Smooth muscle cell (in vitro differentiated cells): Measurements from ENCODE around the gene C1QL4. TPM values are rescaled to one million over a fixed set of nuclear protein-coding genes. Genes with fewer than 3 reads are reported as not detected.

Experiments used
- DNase-seq: peaks from one replicate; lab custom pipeline; 2025; ENCODE audit not compliant: unreplicated experiment; lab: John Stamatoyannopoulos, UW
- H2AFZ ChIP-seq: fragments of 200-600 bp; sonication (generic); 2 replicates; pipeline ENCODE4 v1.6.0; 2016; ENCODE audit warnings: antibody characterized with exemption, low read depth, mild to moderate bottlenecking
- H3F3A ChIP-seq: fragments of 200-600 bp; sonication (generic); 2 replicates; pipeline ENCODE4 v1.6.0; 2017; ENCODE audit warnings: antibody characterized with exemption, low read depth
- H3K27ac ChIP-seq: fragments of 200-600 bp; sonication (generic); 2 replicates; pipeline ENCODE4 v1.5.1; 2016; ENCODE audit warnings: low read depth, mild to moderate bottlenecking
- H3K27me3 ChIP-seq: fragments of 200-600 bp; sonication (generic); 2 replicates; pipeline ENCODE4 v1.6.1; 2016; ENCODE audit warnings: low read depth, mild to moderate bottlenecking
- H3K36me3 ChIP-seq: fragments of 200-600 bp; sonication (generic); 2 replicates; pipeline ENCODE4 v1.5.1; 2016; ENCODE audit warnings: low read depth
- H3K4me1 ChIP-seq: fragments of 200-600 bp; sonication (generic); 2 replicates; pipeline ENCODE4 v1.5.1; 2016; ENCODE audit warnings: low read depth
- H3K4me2 ChIP-seq: fragments of 200-600 bp; sonication (generic); 2 replicates; pipeline ENCODE4 v1.6.0; 2016; ENCODE audit warnings: mild to moderate bottlenecking
- H3K4me3 ChIP-seq: fragments of 200-600 bp; sonication (generic); 2 replicates; pipeline ENCODE4 v1.5.1; 2016; ENCODE audit warnings: mild to moderate bottlenecking
- H3K79me2 ChIP-seq: fragments of 200-600 bp; sonication (generic); 2 replicates; pipeline ENCODE4 v1.6.0; 2016; ENCODE audit warnings: low read depth, mild to moderate bottlenecking
- H3K9ac ChIP-seq: fragments of 200-600 bp; sonication (generic); 2 replicates; pipeline ENCODE4 v1.6.0; 2016; ENCODE audit warnings: low read depth
- H3K9me3 ChIP-seq: fragments of 200-600 bp; sonication (generic); replicated peaks from 2 replicates; pipeline ENCODE4 v1.5.1; 2016; ENCODE audit warnings: low read depth
- H4K20me1 ChIP-seq: fragments of 200-600 bp; sonication (generic); 2 replicates; pipeline ENCODE4 v1.6.0; 2016; ENCODE audit warnings: low read depth
- WGBS: methylation state at CpG from one replicate; pipeline ENCODE4 v1.1.7; 2016; ENCODE audit warnings: low lambda C conversion rate; 5-methylcytosine and 5-hydroxymethylcytosine counted together
- polyA plus RNA-seq: library from polyadenylated mRNA; unstranded; fragments of >200 nt; fragmentation: Nextera tagmentation; extraction: Ambion mirVana; gene quantifications from 2 replicates; pipeline ENCODE4 v1.2.1, GENCODE V29; 2016
- total RNA-seq: library from RNA; depleted of rRNA; stranded (reverse); fragments of >200 nt; gene quantifications from 2 replicates; pipeline ENCODE4 v1.2.3, GENCODE V29; 2014
- TF ChIP-seq, protein P1 (sequence below): fragments of 200-600 bp; sonication (generic); IDR thresholded peaks from 2 replicates; pipeline ENCODE4 v1.5.1; 2017; ENCODE audit warnings: borderline replicate concordance, mild to moderate bottlenecking, antibody characterized with exemption; ENCODE audit not compliant: insufficient read depth, poor library complexity, severe bottlenecking

C1QL4 gene
- total and polyA plus RNA-seq, 2 experiments from 2014 or later = 0.09 TPM; not detected in 1

DNA sequence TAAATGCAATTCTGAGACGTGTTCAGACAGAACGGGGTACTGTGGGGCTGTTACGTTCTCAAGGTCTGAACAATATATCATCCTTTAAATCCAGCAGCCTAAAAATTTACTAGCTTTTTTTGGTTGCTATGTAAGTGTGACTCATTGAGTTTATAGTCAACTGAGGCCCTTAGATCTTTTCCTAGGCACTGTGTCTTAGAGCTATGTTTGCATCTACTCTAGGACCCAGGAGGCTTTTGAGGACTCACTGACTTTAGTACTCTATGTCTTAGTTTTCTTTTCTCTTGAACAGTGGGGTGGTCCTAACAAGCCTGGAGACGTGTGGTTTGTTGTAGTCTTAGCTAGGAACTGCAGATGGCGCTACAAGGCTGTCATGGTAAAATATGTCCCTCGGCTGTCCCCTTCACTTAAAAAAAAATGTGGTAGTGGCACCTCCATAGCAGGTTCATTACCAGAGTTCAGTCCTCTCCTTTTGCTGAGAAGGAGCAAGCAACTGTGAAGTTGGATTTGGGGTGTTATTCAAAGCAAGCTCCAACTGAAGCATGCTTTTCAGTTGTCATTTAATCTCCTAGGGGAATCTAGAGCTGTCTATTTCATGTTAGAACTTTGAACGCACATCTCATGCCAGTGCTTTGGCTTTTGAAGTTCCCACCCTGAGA lies 21.6 kb upstream of the C1QL4 start:
- no peaks in the 10 kb centered on the region for H3K79me2 ChIP-seq
- no peaks in the 10 kb centered on the region for H3K9me3 ChIP-seq
- no peaks in the 10 kb centered on the region for H3K4me1 ChIP-seq
- H3K27me3 ChIP-seq = peaks cover 8% of the 10 kb centered on the region
- H3K9ac ChIP-seq = no peak overlapping the region
- no peak for DNase-seq
- H3K27ac ChIP-seq = no peak overlapping the region
- no peaks in the 10 kb centered on the region for H3K36me3 ChIP-seq
- TF ChIP-seq, protein P1, sequence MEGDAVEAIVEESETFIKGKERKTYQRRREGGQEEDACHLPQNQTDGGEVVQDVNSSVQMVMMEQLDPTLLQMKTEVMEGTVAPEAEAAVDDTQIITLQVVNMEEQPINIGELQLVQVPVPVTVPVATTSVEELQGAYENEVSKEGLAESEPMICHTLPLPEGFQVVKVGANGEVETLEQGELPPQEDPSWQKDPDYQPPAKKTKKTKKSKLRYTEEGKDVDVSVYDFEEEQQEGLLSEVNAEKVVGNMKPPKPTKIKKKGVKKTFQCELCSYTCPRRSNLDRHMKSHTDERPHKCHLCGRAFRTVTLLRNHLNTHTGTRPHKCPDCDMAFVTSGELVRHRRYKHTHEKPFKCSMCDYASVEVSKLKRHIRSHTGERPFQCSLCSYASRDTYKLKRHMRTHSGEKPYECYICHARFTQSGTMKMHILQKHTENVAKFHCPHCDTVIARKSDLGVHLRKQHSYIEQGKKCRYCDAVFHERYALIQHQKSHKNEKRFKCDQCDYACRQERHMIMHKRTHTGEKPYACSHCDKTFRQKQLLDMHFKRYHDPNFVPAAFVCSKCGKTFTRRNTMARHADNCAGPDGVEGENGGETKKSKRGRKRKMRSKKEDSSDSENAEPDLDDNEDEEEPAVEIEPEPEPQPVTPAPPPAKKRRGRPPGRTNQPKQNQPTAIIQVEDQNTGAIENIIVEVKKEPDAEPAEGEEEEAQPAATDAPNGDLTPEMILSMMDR = peak; percentile 85
- H3K4me2 ChIP-seq = peak overlapping the region; percentile 16
- no peaks in the 10 kb centered on the region for H4K20me1 ChIP-seq
- no peaks in the 10 kb centered on the region for H3F3A ChIP-seq
- WGBS = 18% methylated on average over 7 of the region's 7 CpGs
- H3K4me3 ChIP-seq = no peak overlapping the region
- H2AFZ ChIP-seq = no peak overlapping the region

DNA sequence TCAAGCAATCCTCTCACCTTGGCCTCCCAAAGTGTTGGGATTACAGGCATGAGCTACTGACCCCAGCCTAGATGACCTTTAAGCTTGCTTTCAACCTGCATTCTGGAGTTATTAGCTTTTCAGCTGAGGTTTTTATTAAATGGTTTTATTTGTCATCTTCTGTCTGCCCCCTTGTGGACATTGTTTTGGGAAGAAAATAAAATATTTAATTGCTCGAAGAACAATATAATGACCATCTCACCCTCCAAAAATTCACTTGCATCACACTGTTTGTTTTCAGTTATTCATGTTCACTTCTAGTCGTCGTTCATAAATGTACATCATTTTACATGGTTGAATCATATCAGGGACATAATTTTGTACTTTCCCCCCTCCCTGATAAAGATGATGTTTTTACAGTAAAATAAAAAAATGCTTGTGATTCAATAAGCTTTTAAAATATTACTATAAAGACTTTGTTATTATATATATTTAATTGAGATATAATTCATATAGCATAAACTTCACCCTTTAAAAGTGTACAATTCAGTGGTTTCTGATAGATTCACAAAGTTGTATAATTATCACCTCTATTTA lies 20.2 kb upstream of the C1QL4 start:
- H3K36me3 ChIP-seq = no peaks in the 10 kb centered on the region
- H2AFZ ChIP-seq = no peak overlapping the region
- no peak overlapping the region for H3K9ac ChIP-seq
- TF ChIP-seq, protein P1 = peak; percentile 53
- DNase-seq = no peak
- H3K4me3 ChIP-seq = no peak overlapping the region
- no peaks in the 10 kb centered on the region for H3K4me1 ChIP-seq
- no peaks in the 10 kb centered on the region for H3K9me3 ChIP-seq
- 31% methylated on average over 3 of the region's 3 CpGs for WGBS
- H3K27me3 ChIP-seq = peaks cover 9% of the 10 kb centered on the region
- H3K79me2 ChIP-seq = no peaks in the 10 kb centered on the region
- H3F3A ChIP-seq = no peaks in the 10 kb centered on the region
- no peak overlapping the region for H3K4me2 ChIP-seq
- H3K27ac ChIP-seq = no peak overlapping the region
- H4K20me1 ChIP-seq = no peaks in the 10 kb centered on the region

DNA sequence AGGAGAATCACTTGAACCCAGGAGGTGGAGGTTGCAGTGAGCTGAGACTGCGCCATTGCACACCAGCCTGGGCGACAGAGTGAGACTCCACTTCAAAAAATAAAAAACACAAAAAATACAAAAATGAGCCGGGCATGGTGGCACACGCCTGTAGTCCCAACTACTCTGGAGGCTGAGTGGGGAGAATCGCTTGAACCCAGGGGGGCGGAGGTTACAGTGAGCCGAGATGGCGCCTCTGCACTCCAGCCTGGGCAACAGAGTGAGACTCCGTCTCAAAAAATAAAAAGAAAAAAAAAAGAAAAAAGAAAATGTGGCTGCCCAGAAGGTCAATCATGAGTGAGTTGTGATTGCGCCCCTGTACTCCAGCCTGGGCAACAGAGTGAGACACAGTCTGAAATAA lies 18.9 kb upstream of the C1QL4 start:
- TF ChIP-seq, protein P1 = no peak
- Histone ChIP-seq H3K9me3 (no peaks in the 10 kb centered on the region), H3K9ac (no peak overlapping the region), H3F3A (no peaks in the 10 kb centered on the region), H2AFZ (no peak overlapping the region), H3K4me3 (no peak overlapping the region), H4K20me1 (no peaks in the 10 kb centered on the region), H3K79me2 (no peaks in the 10 kb centered on the region), H3K27me3 (peaks cover 9% of the 10 kb centered on the region), H3K4me2 (no peak overlapping the region), H3K4me1 (no peaks in the 10 kb centered on the region), H3K27ac (no peak overlapping the region), H3K36me3 (no peaks in the 10 kb centered on the region)
- WGBS = 96% methylated on average over 10 of the region's 10 CpGs
- DNase-seq = no peak

DNA sequence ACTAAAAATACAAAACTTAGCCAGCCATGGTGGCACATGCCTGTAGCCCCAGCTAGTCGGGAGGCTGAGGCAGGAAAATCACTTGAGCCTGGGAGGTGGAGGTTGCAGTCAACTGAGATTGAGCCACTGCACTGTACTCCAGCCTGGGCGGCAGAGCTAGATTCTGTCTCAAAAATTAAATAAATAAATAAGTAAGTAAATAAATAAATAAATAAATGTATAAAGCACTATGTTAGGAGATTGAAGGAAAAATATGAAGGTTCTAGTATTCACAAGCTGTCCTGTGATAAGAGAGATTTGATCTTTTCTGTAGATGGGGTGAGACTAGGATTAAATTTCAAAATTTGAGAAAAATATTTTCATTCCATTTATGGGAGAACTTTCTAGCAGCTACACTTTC lies 15.4 kb upstream of the C1QL4 start:
- no peaks in the 10 kb centered on the region for H4K20me1 ChIP-seq
- H2AFZ ChIP-seq = no peak overlapping the region
- 77% methylated on average over 2 of the region's 2 CpGs for WGBS
- H3K4me1 ChIP-seq = peaks cover 2% of the 10 kb centered on the region
- TF ChIP-seq, protein P1 = no peak
- no peak overlapping the region for H3K9ac ChIP-seq
- DNase-seq = no peak
- peaks cover 33% of the 10 kb centered on the region for H3K27me3 ChIP-seq
- H3K4me3 ChIP-seq = no peak overlapping the region
- no peaks in the 10 kb centered on the region for H3F3A ChIP-seq
- H3K27ac ChIP-seq = no peak overlapping the region
- H3K9me3 ChIP-seq = no peaks in the 10 kb centered on the region
- no peak overlapping the region for H3K4me2 ChIP-seq
- no peaks in the 10 kb centered on the region for H3K36me3 ChIP-seq
- no peaks in the 10 kb centered on the region for H3K79me2 ChIP-seq
